Trophoblast cell (in vitro differentiated cells and primary cell): ENCODE results near the gene IRS2.

Experiments used
- DNase-seq, 2 donors: peaks; one replicate each; pipeline ENCODE4 v3.0.0-alpha.2; 2016
- H2AFZ ChIP-seq: 2 replicates; pipeline ENCODE4 v1.6.1; 2013; ENCODE audit warnings: low read length, moderate library complexity, mild to moderate bottlenecking; ENCODE audit not compliant: insufficient read depth, poor library complexity
- H2AK5ac ChIP-seq: 2 replicates; pipeline ENCODE4 v1.6.1; 2013; ENCODE audit warnings: mild to moderate bottlenecking, low read length
- H2BK120ac ChIP-seq: 2 replicates; pipeline ENCODE4 v1.6.1; 2013; ENCODE audit warnings: low read length, mild to moderate bottlenecking, moderate library complexity; ENCODE audit not compliant: insufficient read depth, poor library complexity
- H2BK12ac ChIP-seq: 2 replicates; pipeline ENCODE4 v1.6.1; 2013; ENCODE audit warnings: mild to moderate bottlenecking, low read length, moderate library complexity
- H2BK5ac ChIP-seq: 2 replicates; pipeline ENCODE4 v1.6.1; 2013; ENCODE audit warnings: low read length, low read depth, moderate library complexity, mild to moderate bottlenecking; ENCODE audit not compliant: poor library complexity
- H3K14ac ChIP-seq: 2 replicates; pipeline ENCODE4 v1.6.1; 2013; ENCODE audit warnings: mild to moderate bottlenecking, low read length
- H3K18ac ChIP-seq: 2 replicates; pipeline ENCODE4 v1.6.1; 2013; ENCODE audit warnings: mild to moderate bottlenecking, low read length
- H3K23ac ChIP-seq: 2 replicates; pipeline ENCODE4 v1.6.1; 2013; ENCODE audit warnings: low read length
- H3K27ac ChIP-seq: 2 replicates; pipeline ENCODE4 v1.5.1; 2013; ENCODE audit warnings: low read depth, mild to moderate bottlenecking, inconsistent platforms, low read length, moderate library complexity
- H3K27me3 ChIP-seq: 2 replicates; pipeline ENCODE4 v1.6.1; 2013; ENCODE audit warnings: inconsistent platforms, mild to moderate bottlenecking, low read length, moderate library complexity; ENCODE audit not compliant: insufficient read depth
- H3K36me3 ChIP-seq, 2 experiments: 1 replicate in 1 of 2; 2 replicates in 1 of 2; pipeline ENCODE4 v1.6.1; 2013; ENCODE audit warnings: low read length in 2 of 2, mild to moderate bottlenecking in 2 of 2, moderate library complexity in 1 of 2; ENCODE audit not compliant: insufficient read depth in 2 of 2, control insufficient read depth in 1 of 2
- H3K4ac ChIP-seq: 2 replicates; pipeline ENCODE4 v1.6.1; 2013; ENCODE audit warnings: low read depth, mild to moderate bottlenecking, low read length, moderate library complexity
- H3K4me1 ChIP-seq, 2 experiments: 1 replicate in 1 of 2; 2 replicates in 1 of 2; pipeline ENCODE4 v1.6.1; 2013; ENCODE audit warnings: low read length in 2 of 2, mild to moderate bottlenecking in 2 of 2, moderate library complexity in 1 of 2; ENCODE audit not compliant: insufficient read depth in 2 of 2, control insufficient read depth in 1 of 2
- H3K4me2 ChIP-seq: 2 replicates; pipeline ENCODE4 v1.6.1; 2013; ENCODE audit warnings: inconsistent platforms, mild to moderate bottlenecking, low read length, moderate library complexity
- H3K4me3 ChIP-seq: 2 replicates; pipeline ENCODE4 v1.5.1; 2013; ENCODE audit warnings: mild to moderate bottlenecking, low read depth, low read length, inconsistent platforms
- H3K79me1 ChIP-seq: one replicate; pipeline ENCODE4 v1.6.1; 2013; ENCODE audit warnings: low read length
- H3K79me2 ChIP-seq: 2 replicates; pipeline ENCODE4 v1.6.1; 2013; ENCODE audit warnings: low read length, mild to moderate bottlenecking; ENCODE audit not compliant: control insufficient read depth, insufficient read depth, poor library complexity
- H3K9ac ChIP-seq: 2 replicates; pipeline ENCODE4 v1.6.1; 2013; ENCODE audit warnings: mild to moderate bottlenecking, low read length
- H3K9me3 ChIP-seq: 2 replicates; pipeline ENCODE4 v1.6.1; 2013; ENCODE audit warnings: low read depth, mild to moderate bottlenecking, control low read depth, inconsistent platforms, low read length; ENCODE audit not compliant: insufficient read depth
- H4K12ac ChIP-seq: 2 replicates; pipeline ENCODE4 v1.6.1; 2013; ENCODE audit warnings: low read depth, mild to moderate bottlenecking, low read length, moderate library complexity
- H4K8ac ChIP-seq: 2 replicates; pipeline ENCODE4 v1.6.1; 2013; ENCODE audit warnings: low read depth, mild to moderate bottlenecking, low read length, moderate library complexity
- H4K91ac ChIP-seq: one replicate; pipeline ENCODE4 v1.6.1; 2013; ENCODE audit warnings: low read depth, mild to moderate bottlenecking, low read length, moderate library complexity
- WGBS: extraction: QIAGEN DNeasy Blood & Tissue Kit; methylation state at CpG from one replicate; pipeline ENCODE4 v1.1.7; 2013; ENCODE audit warnings: missing lambda C conversion rate; ENCODE audit not compliant: insufficient read length, insufficient coverage; ENCODE audit errors: extremely low coverage; 5-methylcytosine and 5-hydroxymethylcytosine counted together

Gene IRS2

DNA sequence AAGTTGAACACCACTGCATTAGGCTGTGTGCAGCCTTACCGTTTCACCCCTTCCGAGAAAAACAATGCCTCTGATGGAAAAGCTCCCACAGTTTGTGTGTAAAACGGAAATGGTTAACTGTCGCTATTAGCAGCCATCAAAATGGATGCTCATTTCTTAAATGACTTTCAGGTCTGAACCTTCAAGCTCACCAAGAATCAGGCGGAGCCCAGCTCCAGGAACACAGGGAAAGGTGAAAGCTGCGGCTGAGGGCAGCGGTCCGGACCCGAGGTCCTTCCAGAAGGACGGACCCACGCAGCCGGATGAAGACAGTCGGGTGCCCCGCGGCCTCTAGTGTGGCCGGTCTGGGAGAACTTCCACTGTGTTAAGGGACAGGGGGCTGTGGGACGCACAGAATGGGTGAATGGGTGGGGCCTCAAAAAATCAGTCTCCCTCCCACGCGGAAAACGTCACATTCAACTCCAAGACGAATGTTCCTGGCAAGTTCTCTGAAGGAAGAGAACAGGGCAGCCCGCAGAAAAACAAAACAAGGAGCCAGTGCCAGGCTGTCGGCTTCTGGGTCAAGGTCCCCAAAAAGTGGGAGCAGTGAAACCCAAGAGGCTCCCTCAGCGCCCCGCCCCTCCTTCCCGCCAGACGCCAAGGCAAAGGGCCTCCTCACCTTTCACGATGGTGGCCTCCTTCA lies 4.9 kb downstream of the IRS2 start:
- no peak overlapping the region for H3K27ac ChIP-seq
- H3K36me3 ChIP-seq, result peaks cover 19 to 22% of the 10 kb centered on the region in 2 experiments
- H3K9ac ChIP-seq, result no peak overlapping the region
- peaks cover 4% of the 10 kb centered on the region for H3K79me1 ChIP-seq
- H2BK5ac ChIP-seq, result no peak overlapping the region
- peaks cover 4% of the 10 kb centered on the region for H3K79me2 ChIP-seq
- no peak overlapping the region for H3K14ac ChIP-seq
- H3K18ac ChIP-seq, result no peak overlapping the region
- no peak overlapping the region for H2AK5ac ChIP-seq
- H4K12ac ChIP-seq, result no peak overlapping the region
- no peak overlapping the region for H3K4me3 ChIP-seq
- H2BK12ac ChIP-seq, result no peak overlapping the region
- no peak overlapping the region for H2AFZ ChIP-seq
- H3K4me1 ChIP-seq, result peaks cover 16 to 21% of the 10 kb centered on the region in 2 experiments
- no peak overlapping the region for H4K91ac ChIP-seq
- no peak overlapping the region for H3K23ac ChIP-seq
- H2BK120ac ChIP-seq, result no peak overlapping the region
- WGBS, result no CpG with 5 or more reads among the region's 28 CpGs
- peaks cover 2% of the 10 kb centered on the region for H3K9me3 ChIP-seq
- no peaks in the 10 kb centered on the region for H3K27me3 ChIP-seq
- peak overlapping the region; percentile 44 for H3K4me2 ChIP-seq
- no peak overlapping the region for H3K4ac ChIP-seq
- no peak for DNase-seq
- no peak overlapping the region for H4K8ac ChIP-seq

DNA sequence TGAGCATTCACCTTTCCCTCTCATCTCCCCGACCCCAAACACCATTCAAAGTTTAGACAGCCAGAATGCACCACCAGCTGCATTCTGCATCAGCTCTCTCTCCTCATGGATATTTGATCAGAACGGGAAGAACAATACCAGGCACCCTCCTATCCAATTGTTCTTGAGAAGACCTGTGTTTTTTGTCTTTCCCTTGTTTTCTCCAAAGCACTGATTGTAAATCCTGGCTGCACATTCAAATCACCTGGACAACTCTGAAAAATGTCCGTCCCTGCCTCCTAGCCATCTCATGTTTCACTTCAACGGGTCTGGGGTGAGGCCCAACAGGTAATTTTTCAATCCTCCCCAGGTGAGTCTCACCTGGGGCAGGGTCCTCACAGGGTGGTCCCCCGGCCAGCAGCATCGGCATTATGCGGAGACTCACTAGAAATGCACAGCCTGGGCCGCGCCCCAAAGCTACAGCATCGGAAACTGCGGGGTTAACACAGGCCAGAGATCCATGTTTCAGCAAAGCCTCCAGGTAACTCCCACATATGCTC lies 5.5 kb downstream of the IRS2 start:
- H4K8ac ChIP-seq, result no peak overlapping the region
- H3K4me1 ChIP-seq, result peaks cover 16 to 21% of the 10 kb centered on the region in 2 experiments
- H3K79me1 ChIP-seq, result peaks cover 4% of the 10 kb centered on the region
- no peak overlapping the region for H2AK5ac ChIP-seq
- H3K4ac ChIP-seq, result no peak overlapping the region
- peaks cover 4% of the 10 kb centered on the region for H3K79me2 ChIP-seq
- H4K12ac ChIP-seq, result no peak overlapping the region
- H3K14ac ChIP-seq, result no peak overlapping the region
- no peak overlapping the region for H3K23ac ChIP-seq
- H3K9ac ChIP-seq, result no peak overlapping the region
- H3K27ac ChIP-seq, result no peak overlapping the region
- H3K27me3 ChIP-seq, result no peaks in the 10 kb centered on the region
- peaks cover 19 to 22% of the 10 kb centered on the region in 2 experiments for H3K36me3 ChIP-seq
- no peak overlapping the region for H2BK120ac ChIP-seq
- H3K4me3 ChIP-seq, result no peak overlapping the region
- H4K91ac ChIP-seq, result no peak overlapping the region
- no CpG with 5 or more reads among the region's 11 CpGs for WGBS
- H2BK5ac ChIP-seq, result no peak overlapping the region
- DNase-seq, result no peak
- H2AFZ ChIP-seq, result no peak overlapping the region
- peak overlapping the region; percentile 44 for H3K4me2 ChIP-seq
- no peak overlapping the region for H3K18ac ChIP-seq
- H2BK12ac ChIP-seq, result no peak overlapping the region
- peaks cover 2% of the 10 kb centered on the region for H3K9me3 ChIP-seq

DNA sequence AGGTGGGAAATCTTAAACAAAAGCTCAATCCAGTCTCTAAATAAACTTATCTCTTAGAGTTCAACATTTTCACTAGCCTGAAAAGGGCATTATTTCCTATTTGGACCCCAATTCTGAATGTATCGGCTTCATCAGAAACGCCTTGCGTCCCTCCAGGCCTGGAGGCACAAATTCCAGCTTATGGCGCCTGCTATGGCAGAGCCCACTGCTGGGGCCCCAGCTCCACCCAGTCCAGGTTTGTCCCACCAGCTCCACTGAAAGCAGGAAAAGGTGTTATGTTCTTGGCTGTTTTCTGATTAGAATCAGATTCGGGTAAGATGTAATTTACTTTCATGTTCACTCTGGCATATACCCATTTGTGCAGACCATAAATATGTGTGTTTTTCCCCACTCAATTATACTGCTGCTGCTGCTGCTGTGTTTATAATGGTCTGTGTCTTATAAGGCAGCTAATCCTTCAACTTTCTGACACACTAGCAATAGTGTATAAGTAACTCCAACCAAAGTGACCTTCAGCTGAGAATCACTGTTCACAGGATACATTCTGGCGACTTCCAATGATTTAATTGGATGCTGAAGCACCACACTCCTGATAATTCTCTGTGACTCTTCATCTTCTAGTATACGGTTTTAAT lies 6.4 kb downstream of the IRS2 start:
- Histone ChIP-seq H3K4me1 (peaks cover 13 to 18% of the 10 kb centered on the region in 2 experiments), H3K9me3 (peaks cover 2% of the 10 kb centered on the region), H3K79me2 (peaks cover 4% of the 10 kb centered on the region), H3K4me2 (no peak overlapping the region), H4K8ac (no peak overlapping the region), H3K18ac (no peak overlapping the region), H3K27ac (no peak overlapping the region), H3K23ac (no peak overlapping the region), H3K36me3 (peaks cover 19 to 22% of the 10 kb centered on the region in 2 experiments), H3K9ac (no peak overlapping the region), H3K27me3 (no peaks in the 10 kb centered on the region), H2BK5ac (no peak overlapping the region), H3K4me3 (no peak overlapping the region), H2AFZ (no peak overlapping the region), H4K12ac (no peak overlapping the region), H3K4ac (no peak overlapping the region), H3K79me1 (peaks cover under 1% of the 10 kb centered on the region), H2BK12ac (no peak overlapping the region), H2AK5ac (no peak overlapping the region), H3K14ac (no peak overlapping the region), H2BK120ac (no peak overlapping the region), H4K91ac (no peak overlapping the region)
- no peak for DNase-seq
- no CpG with 5 or more reads among the region's 7 CpGs for WGBS

DNA sequence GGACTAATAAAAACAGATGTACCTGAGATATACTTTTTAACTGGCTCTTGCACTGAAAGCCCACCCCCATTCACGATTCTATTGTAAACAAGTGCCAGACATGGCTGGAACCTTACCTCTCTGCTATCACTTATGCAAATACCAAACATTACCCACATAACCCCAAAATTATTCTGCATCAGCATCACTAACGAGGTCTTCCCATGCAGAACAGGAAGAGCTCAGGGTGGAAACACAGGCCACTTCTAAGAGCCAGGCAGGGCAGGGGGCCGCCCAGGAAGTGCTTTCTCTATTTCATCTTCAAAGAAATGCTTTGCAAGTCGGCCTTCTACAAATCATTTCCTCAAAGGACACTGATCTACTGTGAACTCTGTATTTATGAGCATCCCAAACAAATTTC lies 7.3 kb downstream of the IRS2 start:
- H3K27me3 ChIP-seq, result no peaks in the 10 kb centered on the region
- H3K4me2 ChIP-seq, result no peak overlapping the region
- H3K14ac ChIP-seq, result no peak overlapping the region
- H3K9ac ChIP-seq, result no peak overlapping the region
- H3K27ac ChIP-seq, result no peak overlapping the region
- no peak overlapping the region for H2BK5ac ChIP-seq
- H3K23ac ChIP-seq, result no peak overlapping the region
- peaks cover under 1% of the 10 kb centered on the region for H3K79me2 ChIP-seq
- H3K36me3 ChIP-seq, result peaks cover 19 to 22% of the 10 kb centered on the region in 2 experiments
- no CpG with 5 or more reads among the region's 4 CpGs for WGBS
- H3K9me3 ChIP-seq, result peaks cover 2% of the 10 kb centered on the region
- no peak overlapping the region for H4K91ac ChIP-seq
- no peak overlapping the region for H2AFZ ChIP-seq
- H3K4ac ChIP-seq, result no peak overlapping the region
- H3K79me1 ChIP-seq, result no peaks in the 10 kb centered on the region
- H3K18ac ChIP-seq, result no peak overlapping the region
- H4K8ac ChIP-seq, result no peak overlapping the region
- H2AK5ac ChIP-seq, result no peak overlapping the region
- no peak overlapping the region for H3K4me3 ChIP-seq
- H3K4me1 ChIP-seq, result peaks cover 6 to 14% of the 10 kb centered on the region in 2 experiments
- DNase-seq, result no peak
- no peak overlapping the region for H2BK120ac ChIP-seq
- no peak overlapping the region for H4K12ac ChIP-seq
- no peak overlapping the region for H2BK12ac ChIP-seq
